Measurements from ENCODE around the gene CALML4.

DNA sequence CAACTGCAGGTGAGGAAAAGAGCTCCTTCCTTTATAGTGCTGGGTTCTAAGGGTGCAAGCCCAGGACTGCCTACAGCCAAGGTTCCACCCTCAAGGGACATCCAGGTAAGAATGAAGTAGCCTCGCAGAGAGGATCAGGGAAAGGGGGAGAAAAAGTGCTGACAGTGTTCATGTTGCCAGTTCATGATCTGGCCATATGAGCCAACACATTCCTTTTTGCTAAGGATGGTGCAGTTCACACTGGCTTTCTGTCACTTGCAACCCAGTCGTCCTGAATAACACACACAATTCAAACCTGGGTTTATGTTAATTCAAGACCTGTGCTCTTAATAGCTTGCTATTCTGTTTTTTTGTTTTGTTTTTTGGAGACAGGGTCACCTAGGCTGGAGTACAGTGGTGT, 15.4 kb upstream of the CALML4 start:
- TF ChIP-seq, protein P1, sequence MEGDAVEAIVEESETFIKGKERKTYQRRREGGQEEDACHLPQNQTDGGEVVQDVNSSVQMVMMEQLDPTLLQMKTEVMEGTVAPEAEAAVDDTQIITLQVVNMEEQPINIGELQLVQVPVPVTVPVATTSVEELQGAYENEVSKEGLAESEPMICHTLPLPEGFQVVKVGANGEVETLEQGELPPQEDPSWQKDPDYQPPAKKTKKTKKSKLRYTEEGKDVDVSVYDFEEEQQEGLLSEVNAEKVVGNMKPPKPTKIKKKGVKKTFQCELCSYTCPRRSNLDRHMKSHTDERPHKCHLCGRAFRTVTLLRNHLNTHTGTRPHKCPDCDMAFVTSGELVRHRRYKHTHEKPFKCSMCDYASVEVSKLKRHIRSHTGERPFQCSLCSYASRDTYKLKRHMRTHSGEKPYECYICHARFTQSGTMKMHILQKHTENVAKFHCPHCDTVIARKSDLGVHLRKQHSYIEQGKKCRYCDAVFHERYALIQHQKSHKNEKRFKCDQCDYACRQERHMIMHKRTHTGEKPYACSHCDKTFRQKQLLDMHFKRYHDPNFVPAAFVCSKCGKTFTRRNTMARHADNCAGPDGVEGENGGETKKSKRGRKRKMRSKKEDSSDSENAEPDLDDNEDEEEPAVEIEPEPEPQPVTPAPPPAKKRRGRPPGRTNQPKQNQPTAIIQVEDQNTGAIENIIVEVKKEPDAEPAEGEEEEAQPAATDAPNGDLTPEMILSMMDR (IDR thresholded peaks at IDR 0.05), result no peak
- TF ChIP-seq POLR2A (IDR thresholded peaks at IDR 0.05), result no peak
